Esophagus (tissue), 2 donors: ENCODE results near the gene DBH. TPM values are rescaled to one million over a fixed set of nuclear protein-coding genes. Genes with fewer than 3 reads are reported as not detected.

ENCODE experiments used
- H3K27ac ChIP-seq, 2 donors: one replicate each; pipeline ENCODE4 v1.5.1; 2013; ENCODE audit warnings: low read depth in 2 of 2, mild to moderate bottlenecking in 2 of 2, inconsistent platforms in 1 of 2, low read length in 1 of 2, moderate library complexity in 1 of 2
- H3K27me3 ChIP-seq, 2 donors: one replicate each; pipeline ENCODE4 v1.6.1; 2013; ENCODE audit warnings: low read length in 2 of 2, control low read depth in 1 of 2, mild to moderate bottlenecking in 1 of 2; ENCODE audit not compliant: insufficient read depth in 2 of 2, control insufficient read depth in 1 of 2
- H3K36me3 ChIP-seq, 2 donors: one replicate each; pipeline ENCODE4 v1.6.1; 2013; ENCODE audit warnings: low read length in 1 of 2; ENCODE audit not compliant: control insufficient read depth in 2 of 2, insufficient read depth in 2 of 2
- H3K4me1 ChIP-seq, 2 donors: one replicate each; pipeline ENCODE4 v1.6.1; 2013; ENCODE audit warnings: low read length in 1 of 2; ENCODE audit not compliant: control insufficient read depth in 2 of 2, insufficient read depth in 2 of 2
- H3K4me3 ChIP-seq, 2 donors: one replicate each; pipeline ENCODE4 v1.5.1; 2013; ENCODE audit warnings: low read length in 2 of 2, mild to moderate bottlenecking in 2 of 2, low read depth in 1 of 2, moderate library complexity in 1 of 2
- H3K9me3 ChIP-seq, 2 donors: one replicate each; pipeline ENCODE4 v1.6.1; 2013; ENCODE audit warnings: mild to moderate bottlenecking in 2 of 2, low read depth in 1 of 2, low read length in 1 of 2, moderate library complexity in 1 of 2; ENCODE audit not compliant: control insufficient read depth in 2 of 2, insufficient read depth in 1 of 2
- WGBS, 2 donors: extraction: QIAGEN DNeasy Blood & Tissue Kit; methylation state at CpG; one replicate each; pipeline ENCODE4 v1.1.7; 2013; 5-methylcytosine and 5-hydroxymethylcytosine counted together
- polyA plus RNA-seq, 2 donors: library from polyadenylated mRNA; stranded (reverse); fragments of 200-250 nt; gene quantifications; one replicate each; pipeline ENCODE4 v1.2.3, GENCODE V29; 2013
- donor health status: healthy with polysubstance abuse.
- donor health status: Bipolar disorder and iron deficiency.

The DBH gene
- polyA plus RNA-seq, 2 donors, result 0.01 TPM; not detected in 1

GRCh38 chr9:133608889-133609288 is 27.3 kb upstream of the DBH start:
- no peaks in the 10 kb centered on the region for H3K4me1 ChIP-seq
- peaks cover 0 to 14% of the 10 kb centered on the region in 2 donors for H3K27me3 ChIP-seq
- 12 to 14% methylated on average over 38 to 41 of the region's 41 CpGs for WGBS, 2 donors
- H3K27ac ChIP-seq, result no peak overlapping the region
- no peak overlapping the region for H3K4me3 ChIP-seq
- no peaks in the 10 kb centered on the region for H3K36me3 ChIP-seq
- H3K9me3 ChIP-seq, result no peaks in the 10 kb centered on the region

- no peaks in the 10 kb centered on the region for H3K4me1 ChIP-seq
- H3K4me3 ChIP-seq, result no peak within 1 kb of the TSS
- peaks cover 0 to 14% of the 10 kb centered on the region in 2 donors for H3K27me3 ChIP-seq
- H3K9me3 ChIP-seq, result no peaks in the 10 kb centered on the region
- H3K36me3 ChIP-seq, result no peaks in the 10 kb centered on the region
- no peak within 1 kb of the TSS for H3K27ac ChIP-seq
- 13 to 15% methylated on average over 45 to 61 of the region's 61 CpGs for WGBS, 2 donors
These were observed 26.7 kb upstream of the DBH start, which contains the start of gene FAM163B for GRCh38 chr9:133609311-133610098. TSS of gene FAM163B (minus strand) at chr9:133609389. CDS start at chr9:133580223, 29,166 bp downstream.

- 75 to 86% methylated on average over 5 of the region's 5 CpGs for WGBS, 2 donors
- no peak overlapping the region for H3K4me3 ChIP-seq
- no peak overlapping the region for H3K27ac ChIP-seq
- H3K36me3 ChIP-seq, result no peaks in the 10 kb centered on the region
- no peaks in the 10 kb centered on the region for H3K9me3 ChIP-seq
- no peaks in the 10 kb centered on the region for H3K4me1 ChIP-seq
- peaks cover 9 to 14% of the 10 kb centered on the region in 2 donors for H3K27me3 ChIP-seq
These were observed 25.3 kb upstream of the DBH start for GRCh38 chr9:133610845-133611244.

GRCh38 chr9:133612051-133612450 is 24.1 kb upstream of the DBH start:
- Histone ChIP-seq H3K27ac (no peak overlapping the region), H3K9me3 (no peaks in the 10 kb centered on the region), H3K4me1 (no peaks in the 10 kb centered on the region), H3K36me3 (no peaks in the 10 kb centered on the region), H3K4me3 (no peak overlapping the region), H3K27me3 (peaks cover 9 to 14% of the 10 kb centered on the region in 2 donors)
- 80 to 85% methylated on average over 9 of the region's 9 CpGs for WGBS, 2 donors

GRCh38 chr9:133612816-133613215 is 23.3 kb upstream of the DBH start:
- Histone ChIP-seq H3K27me3 (peaks cover 13% of the 10 kb centered on the region in 2 donors), H3K36me3 (no peaks in the 10 kb centered on the region), H3K27ac (no peak overlapping the region), H3K4me3 (no peak overlapping the region), H3K9me3 (no peaks in the 10 kb centered on the region), H3K4me1 (no peaks in the 10 kb centered on the region)
- 62 to 71% methylated on average over 8 of the region's 8 CpGs for WGBS, 2 donors

- Histone ChIP-seq H3K27ac (no peak overlapping the region), H3K27me3 (peaks cover 10 to 13% of the 10 kb centered on the region in 2 donors), H3K36me3 (no peaks in the 10 kb centered on the region), H3K4me3 (no peak overlapping the region), H3K9me3 (no peaks in the 10 kb centered on the region), H3K4me1 (no peaks in the 10 kb centered on the region)
- WGBS, 2 donors, result 78 to 83% methylated on average over 16 of the region's 16 CpGs
These were observed 22.7 kb upstream of the DBH start for GRCh38 chr9:133613432-133613831.

- no peaks in the 10 kb centered on the region for H3K36me3 ChIP-seq
- no peaks in the 10 kb centered on the region for H3K4me1 ChIP-seq
- 67 to 74% methylated on average over 10 of the region's 10 CpGs for WGBS, 2 donors
- no peaks in the 10 kb centered on the region for H3K9me3 ChIP-seq
- H3K4me3 ChIP-seq, result no peak overlapping the region
- H3K27me3 ChIP-seq, result peaks cover 10 to 13% of the 10 kb centered on the region in 2 donors
- no peak overlapping the region for H3K27ac ChIP-seq
These were observed 22.1 kb upstream of the DBH start for GRCh38 chr9:133614056-133614455.

GRCh38 chr9:133614678-133615077 is 21.5 kb upstream of the DBH start:
- Histone ChIP-seq H3K27me3 (peaks cover 6 to 13% of the 10 kb centered on the region in 2 donors), H3K9me3 (no peaks in the 10 kb centered on the region), H3K4me1 (no peaks in the 10 kb centered on the region), H3K27ac (no peak overlapping the region), H3K36me3 (no peaks in the 10 kb centered on the region), H3K4me3 (no peak overlapping the region)
- whole genome bisulfite sequencing, 2 donors, result 60 to 66% methylated on average over 5 of the region's 5 CpGs

- peaks cover 4 to 13% of the 10 kb centered on the region in 2 donors for H3K27me3 ChIP-seq
- H3K36me3 ChIP-seq, result no peaks in the 10 kb centered on the region
- H3K9me3 ChIP-seq, result no peaks in the 10 kb centered on the region
- H3K4me1 ChIP-seq, result no peaks in the 10 kb centered on the region
- 38 to 44% methylated on average over 16 of the region's 16 CpGs for WGBS, 2 donors
- no peak overlapping the region for H3K4me3 ChIP-seq
- H3K27ac ChIP-seq, result no peak overlapping the region
These were observed 21.0 kb upstream of the DBH start for GRCh38 chr9:133615186-133615585.
